Brain microvascular endothelial cell (primary cell): ENCODE results near the gene ADRA1B.

Experiments
- DNase-seq: peaks from one replicate; pipeline ENCODE4 v3.0.0-alpha.2; 2020
- H3K27ac ChIP-seq: fragments of 250-450 bp; sonication (Bioruptor Pico); 2 replicates; pipeline ENCODE4 v1.5.1; 2020; ENCODE audit warnings: mild to moderate bottlenecking, moderate library complexity
- H3K27me3 ChIP-seq: fragments of 250-450 bp; sonication (Bioruptor Pico); replicated peaks from 2 replicates; pipeline ENCODE4 v1.5.1; 2020; ENCODE audit warnings: mild to moderate bottlenecking
- H3K36me3 ChIP-seq: fragments of 250-450 bp; sonication (Bioruptor Pico); replicated peaks from 2 replicates; pipeline ENCODE4 v1.5.1; 2020; ENCODE audit warnings: mild to moderate bottlenecking
- H3K4me3 ChIP-seq: 2 replicates; pipeline ENCODE4 v1.5.1; 2011; ENCODE audit warnings: low read depth, mild to moderate bottlenecking, control low read depth, low read length, moderate library complexity
- in situ Hi-C: cut with HindIII; loops from 2 replicates; pipeline ENCODE4 v1.10.0; 2017; ENCODE audit warnings: low sequenced_read_pairs, low pct_ligation_motif_present
- TF ChIP-seq, protein P1 (sequence below): IDR thresholded peaks from 2 replicates; pipeline ENCODE4 v1.5.1; 2011; ENCODE audit warnings: low read depth, mild to moderate bottlenecking, moderate library complexity, low read length, control low read depth, inconsistent platforms; ENCODE audit errors: missing control alignments

ADRA1B gene

GRCh38 chr5:159955056-159955624, 38.9 kb downstream of the ADRA1B start:
- H3K27ac ChIP-seq, result no peak overlapping the region
- TF ChIP-seq, protein P1, sequence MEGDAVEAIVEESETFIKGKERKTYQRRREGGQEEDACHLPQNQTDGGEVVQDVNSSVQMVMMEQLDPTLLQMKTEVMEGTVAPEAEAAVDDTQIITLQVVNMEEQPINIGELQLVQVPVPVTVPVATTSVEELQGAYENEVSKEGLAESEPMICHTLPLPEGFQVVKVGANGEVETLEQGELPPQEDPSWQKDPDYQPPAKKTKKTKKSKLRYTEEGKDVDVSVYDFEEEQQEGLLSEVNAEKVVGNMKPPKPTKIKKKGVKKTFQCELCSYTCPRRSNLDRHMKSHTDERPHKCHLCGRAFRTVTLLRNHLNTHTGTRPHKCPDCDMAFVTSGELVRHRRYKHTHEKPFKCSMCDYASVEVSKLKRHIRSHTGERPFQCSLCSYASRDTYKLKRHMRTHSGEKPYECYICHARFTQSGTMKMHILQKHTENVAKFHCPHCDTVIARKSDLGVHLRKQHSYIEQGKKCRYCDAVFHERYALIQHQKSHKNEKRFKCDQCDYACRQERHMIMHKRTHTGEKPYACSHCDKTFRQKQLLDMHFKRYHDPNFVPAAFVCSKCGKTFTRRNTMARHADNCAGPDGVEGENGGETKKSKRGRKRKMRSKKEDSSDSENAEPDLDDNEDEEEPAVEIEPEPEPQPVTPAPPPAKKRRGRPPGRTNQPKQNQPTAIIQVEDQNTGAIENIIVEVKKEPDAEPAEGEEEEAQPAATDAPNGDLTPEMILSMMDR, result no peak
- in situ Hi-C loops, result no loop called here

DNA sequence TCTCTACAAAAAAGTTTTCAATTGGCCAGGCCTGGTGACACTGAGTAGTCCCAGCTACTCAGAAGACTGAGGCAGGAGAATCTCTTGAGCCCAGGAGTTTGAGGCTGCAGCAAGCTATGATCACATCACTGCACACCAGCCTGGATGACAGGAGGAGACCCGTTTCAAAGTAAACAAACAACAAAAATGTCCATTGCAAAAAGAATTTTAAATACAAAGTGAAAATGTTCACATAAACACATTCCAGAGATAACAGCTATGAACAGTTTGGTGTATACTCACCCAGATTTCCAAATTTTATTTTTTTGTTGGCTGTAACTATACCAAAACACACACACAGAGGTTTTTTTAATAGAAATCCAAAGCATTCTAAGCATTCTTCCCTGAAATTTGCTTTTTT, 39.8 kb downstream of the ADRA1B start:
- DNase-seq, result no peak
- TF ChIP-seq, protein P1, result no peak
- in situ Hi-C loops, result no loop called here
- no peak overlapping the region for H3K4me3 ChIP-seq
- no peaks in the 10 kb centered on the region for H3K36me3 ChIP-seq
- H3K27ac ChIP-seq, result no peak overlapping the region
- H3K27me3 ChIP-seq, result no peaks in the 10 kb centered on the region

More at GRCh38 chr5:159955056-159955624, 38.9 kb downstream of the ADRA1B start:
- H3K27me3 ChIP-seq, result no peaks in the 10 kb centered on the region
- no peaks in the 10 kb centered on the region for H3K36me3 ChIP-seq
- DNase-seq, result no peak
- no peak overlapping the region for H3K4me3 ChIP-seq

- TF ChIP-seq, protein P1, result no peak
- no peak overlapping the region for H3K4me3 ChIP-seq
- no peaks in the 10 kb centered on the region for H3K36me3 ChIP-seq
- in situ Hi-C loops, result no loop called here
- DNase-seq, result no peak
- H3K27me3 ChIP-seq, result no peaks in the 10 kb centered on the region
- no peak overlapping the region for H3K27ac ChIP-seq
These were observed 45.2 kb downstream of the ADRA1B start for GRCh38 chr5:159961176-159962160.

DNA sequence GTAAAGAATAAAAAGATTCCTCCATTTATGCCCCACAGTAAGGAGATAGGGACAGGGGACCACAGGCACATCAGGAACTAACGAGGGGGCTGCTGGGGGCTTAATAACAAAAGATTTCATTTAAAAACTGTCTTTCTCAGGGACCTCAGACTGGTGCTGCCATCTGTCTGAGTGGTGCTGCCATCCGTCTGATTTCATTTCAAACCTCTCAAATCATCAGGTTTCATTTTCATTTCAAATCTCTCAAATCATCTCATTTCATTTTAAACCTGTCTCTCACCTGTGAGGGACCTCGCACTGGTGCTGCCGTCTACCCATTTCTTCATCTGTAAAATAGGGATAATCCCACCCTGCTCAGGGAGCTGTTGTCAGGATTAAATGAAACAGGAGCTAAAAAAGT, 45.9 kb downstream of the ADRA1B start:
- TF ChIP-seq, protein P1, result no peak
- no peak for DNase-seq
- in situ Hi-C loops, result no loop called here
- Histone ChIP-seq H3K27ac (no peak overlapping the region), H3K4me3 (no peak overlapping the region), H3K27me3 (no peaks in the 10 kb centered on the region), H3K36me3 (no peaks in the 10 kb centered on the region)

GRCh38 chr5:159963935-159964334, 47.7 kb downstream of the ADRA1B start:
- H3K36me3 ChIP-seq, result no peaks in the 10 kb centered on the region
- no peak overlapping the region for H3K27ac ChIP-seq
- in situ Hi-C loops, result no loop called here
- no peaks in the 10 kb centered on the region for H3K27me3 ChIP-seq
- TF ChIP-seq, protein P1, result no peak
- no peak overlapping the region for H3K4me3 ChIP-seq
- no peak for DNase-seq
